H9 (cell line): ENCODE measurements around the gene SPTBN4. TPM values are rescaled to one million over a fixed set of nuclear protein-coding genes. Genes with fewer than 3 reads are reported as not detected.

Experiments
- DNase-seq: peaks from one replicate; pipeline ENCODE4 v3.0.0-alpha.2; 2017
- H2AFZ ChIP-seq: one replicate; pipeline ENCODE4 v1.6.1; 2013; ENCODE audit warnings: mild to moderate bottlenecking, low read length, control low read depth, moderate library complexity
- H2AK5ac ChIP-seq: 2 replicates; pipeline ENCODE4 v1.6.1; 2013; ENCODE audit warnings: low read length, control low read depth, mixed read lengths; ENCODE audit not compliant: insufficient read length
- H2BK120ac ChIP-seq: one replicate; pipeline ENCODE4 v1.6.1; 2013; ENCODE audit warnings: low read depth, mild to moderate bottlenecking, low read length, control low read depth, inconsistent platforms; ENCODE audit not compliant: poor library complexity, severe bottlenecking
- H2BK12ac ChIP-seq: 2 replicates; pipeline ENCODE4 v1.6.1; 2013; ENCODE audit warnings: low read length, control low read depth, mixed read lengths, low read depth; ENCODE audit not compliant: insufficient read length
- H2BK15ac ChIP-seq: 2 replicates; pipeline ENCODE4 v1.6.1; 2013; ENCODE audit warnings: low read depth, low read length, control low read depth
- H2BK20ac ChIP-seq: one replicate; pipeline ENCODE4 v1.6.1; 2013; ENCODE audit warnings: low read depth, mild to moderate bottlenecking, low read length, control low read depth, inconsistent platforms; ENCODE audit not compliant: poor library complexity, severe bottlenecking
- H2BK5ac ChIP-seq: 2 replicates; pipeline ENCODE4 v1.6.1; 2013; ENCODE audit warnings: low read length, control low read depth, mixed read lengths; ENCODE audit not compliant: insufficient read length
- H3K14ac ChIP-seq: 2 replicates; pipeline ENCODE4 v1.6.1; 2013; ENCODE audit warnings: low read length, control low read depth; ENCODE audit not compliant: insufficient read depth
- H3K18ac ChIP-seq: 2 replicates; pipeline ENCODE4 v1.6.1; 2013; ENCODE audit warnings: low read depth, mild to moderate bottlenecking, mixed read lengths, low read length, control low read depth; ENCODE audit not compliant: insufficient read length
- H3K23ac ChIP-seq: 2 replicates; pipeline ENCODE4 v1.6.1; 2013; ENCODE audit warnings: low read length, control low read depth, mixed read lengths, low read depth; ENCODE audit not compliant: insufficient read length
- H3K23me2 ChIP-seq: 2 replicates; pipeline ENCODE4 v1.6.1; 2013; ENCODE audit warnings: low read depth, mild to moderate bottlenecking, mixed read lengths, low read length, control low read depth; ENCODE audit not compliant: insufficient read length, poor library complexity, severe bottlenecking
- H3K27ac ChIP-seq: 2 replicates; pipeline ENCODE4 v1.5.1; 2013; ENCODE audit warnings: low read length, control low read depth, mixed read lengths, low read depth; ENCODE audit not compliant: insufficient read length
- H3K27me3 ChIP-seq: 2 replicates; pipeline ENCODE4 v1.6.1; 2013; ENCODE audit warnings: low read length, control low read depth, inconsistent platforms; ENCODE audit not compliant: insufficient read depth
- H3K4ac ChIP-seq: 2 replicates; pipeline ENCODE4 v1.6.1; 2013; ENCODE audit warnings: low read depth, mild to moderate bottlenecking, control low read depth, inconsistent platforms, low read length, moderate library complexity
- H3K4me1 ChIP-seq: 2 replicates; pipeline ENCODE4 v1.6.1; 2013; ENCODE audit warnings: low read length, control low read depth, inconsistent platforms; ENCODE audit not compliant: insufficient read depth
- H3K4me2 ChIP-seq: 2 replicates; pipeline ENCODE4 v1.6.1; 2013; ENCODE audit warnings: low read length, control low read depth, mixed read lengths; ENCODE audit not compliant: insufficient read length, insufficient read depth
- H3K56ac ChIP-seq: 2 replicates; pipeline ENCODE4 v1.6.1; 2013; ENCODE audit warnings: low read depth, mild to moderate bottlenecking, mixed read lengths, low read length, control low read depth; ENCODE audit not compliant: insufficient read length
- H3K79me1 ChIP-seq: 2 replicates; pipeline ENCODE4 v1.6.1; 2013; ENCODE audit warnings: low read depth, mild to moderate bottlenecking, moderate library complexity, low read length, control low read depth, inconsistent platforms; ENCODE audit not compliant: insufficient read depth, poor library complexity, severe bottlenecking
- H3K79me2 ChIP-seq: 2 replicates; pipeline ENCODE4 v1.6.1; 2013; ENCODE audit warnings: low read length, control low read depth, inconsistent platforms; ENCODE audit not compliant: insufficient read depth
- H3K9ac ChIP-seq: 2 replicates; pipeline ENCODE4 v1.6.1; 2013; ENCODE audit warnings: low read length, control low read depth, mixed read lengths; ENCODE audit not compliant: insufficient read length; ENCODE audit errors: extremely low read depth
- H3K9me3 ChIP-seq: one replicate; pipeline ENCODE4 v1.6.1; 2013; ENCODE audit warnings: low read depth, low read length, inconsistent platforms; ENCODE audit not compliant: control insufficient read depth
- H3T11ph ChIP-seq: one replicate; pipeline ENCODE4 v1.6.1; 2013; ENCODE audit warnings: mild to moderate bottlenecking, low read length, control low read depth, inconsistent platforms
- H4K20me1 ChIP-seq: one replicate; pipeline ENCODE4 v1.6.1; 2013; ENCODE audit not compliant: control insufficient read depth, insufficient read length, insufficient read depth
- H4K5ac ChIP-seq: 2 replicates; pipeline ENCODE4 v1.6.1; 2013; ENCODE audit warnings: low read depth, mild to moderate bottlenecking, mixed read lengths, low read length, control low read depth; ENCODE audit not compliant: insufficient read length
- H4K8ac ChIP-seq: replicated peaks from 2 replicates; pipeline ENCODE4 v1.6.1; 2013; ENCODE audit warnings: low read length, control low read depth, mixed read lengths, low read depth; ENCODE audit not compliant: insufficient read length
- H4K91ac ChIP-seq: 2 replicates; pipeline ENCODE4 v1.6.1; 2013; ENCODE audit warnings: low read depth, mild to moderate bottlenecking, moderate library complexity, mixed read lengths, low read length, control low read depth; ENCODE audit not compliant: insufficient read length
- H3K27ac Mint-ChIP-seq, 3 experiments: 2 replicates in 2 of 3; 3 replicates in 1 of 3; pipeline ENCODE4 v1.8.0; 2020 to 2021; ENCODE audit warnings: mixed read lengths in 3 of 3, mild to moderate bottlenecking in 1 of 3, moderate library complexity in 1 of 3
- H3K27me3 Mint-ChIP-seq: 2 replicates; pipeline ENCODE4 v1.8.0; 2021; ENCODE audit warnings: low read depth, mild to moderate bottlenecking, moderate library complexity, mixed read lengths
- H3K36me3 Mint-ChIP-seq, 3 experiments: 2 replicates in 2 of 3; 3 replicates in 1 of 3; pipeline ENCODE4 v1.8.0; 2020 to 2021; ENCODE audit warnings: low read depth in 3 of 3, mixed read lengths in 3 of 3; ENCODE audit not compliant: insufficient read depth in 1 of 3
- H3K4me1 Mint-ChIP-seq, 2 experiments: 2 replicates each; pipeline ENCODE4 v1.8.0; 2020; ENCODE audit warnings: mixed read lengths in 2 of 2
- H3K4me3 Mint-ChIP-seq, 2 experiments: 2 replicates in 1 of 2; 3 replicates in 1 of 2; pipeline ENCODE4 v1.8.0; 2020 to 2021; ENCODE audit warnings: mild to moderate bottlenecking in 2 of 2, mixed read lengths in 2 of 2, moderate library complexity in 1 of 2
- H3K9me3 Mint-ChIP-seq, 2 experiments: 2 replicates in 1 of 2; 3 replicates in 1 of 2; pipeline ENCODE4 v1.8.0; 2020; ENCODE audit warnings: mild to moderate bottlenecking in 2 of 2, mixed read lengths in 2 of 2, moderate library complexity in 1 of 2
- WGBS: extraction: QIAGEN DNeasy Blood & Tissue Kit; methylation state at CpG from one replicate; pipeline ENCODE4 v1.1.7; 2013; ENCODE audit warnings: missing lambda C conversion rate, low lambda C conversion rate, mixed read lengths; ENCODE audit not compliant: insufficient read length; ENCODE audit errors: extremely low coverage; 5-methylcytosine and 5-hydroxymethylcytosine counted together
- total RNA-seq: library from RNA; stranded (reverse); gene quantifications from 2 replicates; pipeline ENCODE4 v1.2.1, GENCODE V29; 2021
- TF ChIP-seq, protein P1 (sequence below): fragments of 200-600 bp; sonication (generic); conservative IDR thresholded peaks from 3 replicates; pipeline ENCODE4 v1.8.0; 2021; ENCODE audit warnings: antibody characterized with exemption, mild to moderate bottlenecking

SPTBN4 gene
- total RNA-seq, 1 experiment from 2014 or later, result 2.9 TPM

DNA sequence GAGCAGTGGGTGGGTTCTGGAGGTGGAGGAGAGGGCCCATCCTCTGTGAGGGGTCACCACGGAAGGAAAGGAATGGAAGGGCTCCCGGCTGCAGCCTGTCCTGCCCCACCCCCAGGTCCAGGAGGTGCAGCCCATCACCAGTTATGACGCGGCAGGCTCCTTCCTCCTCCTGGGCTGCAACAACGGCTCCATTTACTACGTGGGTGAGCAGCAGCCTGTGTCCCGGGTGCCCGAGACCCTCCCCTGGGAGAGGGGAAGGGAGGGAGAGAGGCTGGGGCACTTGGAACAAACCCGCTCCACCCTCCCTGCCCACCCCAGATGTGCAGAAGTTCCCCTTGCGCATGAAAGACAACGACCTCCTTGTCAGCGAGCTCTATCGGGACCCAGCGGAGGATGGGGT is 116.5 kb downstream of the SPTBN4 start:
- H3K4ac ChIP-seq, result no peak overlapping the region
- H4K20me1 ChIP-seq, result no peaks in the 10 kb centered on the region
- H3K4me2 ChIP-seq, result no peak overlapping the region
- no peak overlapping the region for H2BK20ac ChIP-seq
- H3K23me2 ChIP-seq, result no peaks in the 10 kb centered on the region
- H2BK120ac ChIP-seq, result no peak overlapping the region
- H3K56ac ChIP-seq, result no peak overlapping the region
- DNase-seq, result no peak
- no peak overlapping the region for H2AFZ ChIP-seq
- no peak overlapping the region for H3K4me3 Mint-ChIP-seq
- TF ChIP-seq, protein P1, sequence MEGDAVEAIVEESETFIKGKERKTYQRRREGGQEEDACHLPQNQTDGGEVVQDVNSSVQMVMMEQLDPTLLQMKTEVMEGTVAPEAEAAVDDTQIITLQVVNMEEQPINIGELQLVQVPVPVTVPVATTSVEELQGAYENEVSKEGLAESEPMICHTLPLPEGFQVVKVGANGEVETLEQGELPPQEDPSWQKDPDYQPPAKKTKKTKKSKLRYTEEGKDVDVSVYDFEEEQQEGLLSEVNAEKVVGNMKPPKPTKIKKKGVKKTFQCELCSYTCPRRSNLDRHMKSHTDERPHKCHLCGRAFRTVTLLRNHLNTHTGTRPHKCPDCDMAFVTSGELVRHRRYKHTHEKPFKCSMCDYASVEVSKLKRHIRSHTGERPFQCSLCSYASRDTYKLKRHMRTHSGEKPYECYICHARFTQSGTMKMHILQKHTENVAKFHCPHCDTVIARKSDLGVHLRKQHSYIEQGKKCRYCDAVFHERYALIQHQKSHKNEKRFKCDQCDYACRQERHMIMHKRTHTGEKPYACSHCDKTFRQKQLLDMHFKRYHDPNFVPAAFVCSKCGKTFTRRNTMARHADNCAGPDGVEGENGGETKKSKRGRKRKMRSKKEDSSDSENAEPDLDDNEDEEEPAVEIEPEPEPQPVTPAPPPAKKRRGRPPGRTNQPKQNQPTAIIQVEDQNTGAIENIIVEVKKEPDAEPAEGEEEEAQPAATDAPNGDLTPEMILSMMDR, result no peak
- no peak overlapping the region for H2BK15ac ChIP-seq
- H4K91ac ChIP-seq, result no peak overlapping the region
- H3K79me1 ChIP-seq, result no peaks in the 10 kb centered on the region
- H3K14ac ChIP-seq, result no peak overlapping the region
- no peaks in the 10 kb centered on the region for H3K9me3 Mint-ChIP-seq
- no peak overlapping the region for H4K5ac ChIP-seq
- peaks cover 4 to 5% of the 10 kb centered on the region in 2 experiments for H3K4me1 Mint-ChIP-seq
- no peak overlapping the region for H2AK5ac ChIP-seq
- H3K36me3 Mint-ChIP-seq, result peaks cover 35 to 77% (median 63%) of the 10 kb centered on the region in 3 experiments
- no peaks in the 10 kb centered on the region for H3K4me1 ChIP-seq
- no peaks in the 10 kb centered on the region for H3K79me2 ChIP-seq
- H3K9me3 ChIP-seq, result no peaks in the 10 kb centered on the region
- no peaks in the 10 kb centered on the region; the same call in 1 of the 2 replicates for H3K27me3 Mint-ChIP-seq
- H3K18ac ChIP-seq, result no peak overlapping the region
- H3K27me3 ChIP-seq, result no peaks in the 10 kb centered on the region
- no peak overlapping the region for H2BK12ac ChIP-seq
- no peak overlapping the region for H2BK5ac ChIP-seq
- H4K8ac ChIP-seq, result no peak overlapping the region
- H3T11ph ChIP-seq, result no peak overlapping the region
- no peak overlapping the region; a peak in 1 of 7 replicates for H3K27ac Mint-ChIP-seq
- no peak overlapping the region for H3K27ac ChIP-seq
- H3K23ac ChIP-seq, result no peak overlapping the region
- H3K9ac ChIP-seq, result no peak overlapping the region
- WGBS, result no CpG with 5 or more reads among the region's 14 CpGs
